GM21529 (cell line): ENCODE measurements around the gene UBE2U.

ENCODE experiments used
- ATAC-seq: cut with Tn5 transposase; IDR thresholded peaks from one replicate; pipeline ENCODE4 v1.9.1; 2021; ENCODE audit not compliant: unreplicated experiment

The UBE2U gene

GRCh38 chr1:64290420-64290819, 87.0 kb downstream of the UBE2U start:
- no peak for ATAC-seq

GRCh38 chr1:64291931-64292330, 88.5 kb downstream of the UBE2U start:
- no peak for ATAC-seq

DNA sequence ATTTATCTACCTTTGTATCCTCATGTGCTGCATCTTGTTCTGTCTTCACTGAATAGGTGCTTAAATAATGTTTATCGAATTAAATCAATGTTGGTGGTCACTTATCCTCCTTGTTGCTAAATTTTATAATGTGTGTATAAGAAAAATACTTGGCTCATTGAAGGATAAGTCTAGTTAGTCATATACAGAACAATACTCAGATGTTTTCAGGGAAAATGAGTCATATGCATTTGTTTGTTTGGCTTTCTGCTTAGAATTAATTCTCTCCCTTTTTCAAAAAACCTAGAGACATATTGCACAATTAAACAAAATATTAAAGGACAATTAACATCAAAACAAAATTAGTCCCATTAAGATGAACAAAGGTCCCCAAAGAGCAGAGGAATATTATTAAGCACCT, 89.0 kb downstream of the UBE2U start:
- no peak for ATAC-seq

- ATAC-seq: no peak
These were observed 90.4 kb downstream of the UBE2U start for GRCh38 chr1:64293820-64294219.

DNA sequence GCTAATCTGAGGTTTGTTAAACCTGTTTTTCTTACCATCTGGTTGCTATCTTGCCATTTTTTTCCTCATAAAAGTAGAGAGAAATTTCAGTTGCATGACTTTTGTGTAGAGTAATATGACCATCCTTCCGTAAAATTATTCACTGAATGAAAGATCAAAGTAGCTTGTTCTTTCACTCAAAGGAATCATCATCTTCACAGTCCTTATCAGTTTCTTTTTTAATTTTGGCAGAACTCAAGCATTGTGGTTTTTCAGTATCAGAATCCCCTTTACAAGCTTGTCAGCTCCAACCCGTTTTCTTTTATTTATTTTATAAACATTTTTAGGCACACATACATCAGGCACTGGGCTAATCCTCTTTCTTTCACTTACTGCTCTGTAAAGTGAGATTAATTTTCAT, 91.7 kb downstream of the UBE2U start:
- ATAC-seq: no peak

DNA sequence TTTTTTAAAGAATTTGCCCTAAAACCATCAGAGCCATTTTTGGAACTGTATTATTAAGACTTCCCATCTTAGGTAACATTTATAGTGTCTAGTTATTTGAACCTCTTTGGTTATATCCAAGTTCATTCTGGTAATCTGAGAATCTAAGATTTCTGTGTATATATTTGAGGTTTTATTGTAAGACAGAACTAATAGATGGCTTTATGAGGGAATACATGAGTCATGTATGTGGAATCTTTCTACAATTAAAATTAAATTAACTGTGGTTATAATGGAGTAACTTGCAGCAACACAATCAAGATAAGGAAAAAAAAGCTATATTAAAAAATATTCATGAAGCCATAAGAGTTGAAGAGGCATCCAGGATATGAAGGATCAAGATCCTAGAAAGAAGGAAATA, 92.1 kb downstream of the UBE2U start:
- no peak for ATAC-seq

DNA sequence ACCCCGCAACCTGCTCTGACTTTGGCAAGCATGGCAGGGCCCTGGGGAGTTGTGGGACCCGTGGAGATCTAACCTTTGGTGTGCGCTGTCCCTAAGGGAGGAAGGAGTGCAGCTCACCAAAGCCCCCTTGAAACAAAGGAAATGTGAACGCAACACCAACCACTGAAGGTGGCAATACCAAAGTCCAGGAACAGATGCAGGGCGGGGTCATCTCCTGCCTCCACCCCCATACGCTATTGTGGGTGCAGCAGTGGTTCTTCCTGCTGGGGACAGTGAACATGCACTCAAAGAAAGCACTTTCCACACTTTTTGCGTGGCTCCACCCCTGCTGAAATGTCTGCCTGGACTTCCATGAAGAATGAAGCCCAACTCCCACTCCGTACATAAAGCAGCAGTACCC, 93.0 kb downstream of the UBE2U start:
- no peak for ATAC-seq

DNA sequence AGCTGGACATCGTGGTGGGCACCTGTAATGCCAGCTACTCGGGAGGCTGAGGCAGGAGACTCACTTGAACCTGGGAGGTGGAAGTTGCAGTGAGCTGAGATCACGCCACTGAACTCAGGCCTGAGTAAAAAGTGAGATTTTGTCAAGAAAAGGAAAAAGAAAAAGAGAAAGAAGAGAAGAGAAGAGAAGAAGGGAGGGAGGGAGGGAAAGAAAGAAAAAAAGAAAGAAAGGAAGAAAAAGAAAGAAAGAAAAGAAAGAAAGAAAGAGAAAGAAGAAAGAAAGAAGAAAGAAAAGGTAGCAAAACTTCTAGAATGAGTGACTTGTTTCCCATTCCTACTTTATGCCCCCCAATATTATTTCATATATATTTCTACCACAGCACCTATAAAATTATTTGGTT, 98.8 kb downstream of the UBE2U start:
- no peak for ATAC-seq

- no peak for ATAC-seq
These were observed 99.5 kb downstream of the UBE2U start for GRCh38 chr1:64302971-64303370.

- ATAC-seq: no peak
These were observed 101.4 kb downstream of the UBE2U start for GRCh38 chr1:64304823-64305222.

DNA sequence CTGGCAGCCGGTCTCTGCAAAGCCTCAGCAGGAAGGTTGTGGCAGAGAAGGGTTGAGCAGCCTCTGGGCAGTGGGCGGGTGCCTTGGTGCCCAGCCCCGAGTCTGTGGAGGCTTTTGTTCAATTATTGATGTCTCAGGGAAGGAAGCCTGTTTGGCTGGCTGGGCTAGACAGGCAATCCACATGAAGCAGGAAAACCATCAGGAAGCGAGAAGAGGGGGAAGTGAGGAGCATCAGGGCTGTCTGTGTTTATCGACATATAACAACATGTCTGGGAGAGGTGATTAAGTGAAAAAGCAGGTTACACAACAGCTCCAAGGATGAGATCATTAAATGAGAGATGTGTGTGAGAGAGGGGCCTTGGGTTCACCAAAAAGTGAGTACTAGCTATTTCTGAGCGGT, 105.4 kb downstream of the UBE2U start:
- ATAC-seq: no peak

DNA sequence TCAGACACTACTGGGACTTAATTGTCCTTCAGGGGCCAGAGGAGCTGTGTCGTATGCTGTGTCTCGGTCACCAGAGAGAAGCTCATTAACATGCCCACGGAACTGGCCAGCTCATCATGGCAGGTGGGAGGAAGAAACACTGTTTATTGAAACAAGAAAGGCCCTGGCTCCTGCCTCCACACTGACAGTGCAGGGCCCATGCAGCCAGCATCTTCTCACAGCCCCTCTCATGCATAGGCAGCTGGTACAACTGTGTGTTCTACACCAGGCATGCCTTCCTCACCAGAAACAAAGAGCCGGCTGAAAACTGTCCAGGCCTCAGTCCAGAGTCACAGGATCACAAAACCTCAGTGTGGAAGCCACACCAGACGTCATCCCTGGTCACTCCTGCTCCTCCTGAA, 106.0 kb downstream of the UBE2U start:
- no peak for ATAC-seq

DNA sequence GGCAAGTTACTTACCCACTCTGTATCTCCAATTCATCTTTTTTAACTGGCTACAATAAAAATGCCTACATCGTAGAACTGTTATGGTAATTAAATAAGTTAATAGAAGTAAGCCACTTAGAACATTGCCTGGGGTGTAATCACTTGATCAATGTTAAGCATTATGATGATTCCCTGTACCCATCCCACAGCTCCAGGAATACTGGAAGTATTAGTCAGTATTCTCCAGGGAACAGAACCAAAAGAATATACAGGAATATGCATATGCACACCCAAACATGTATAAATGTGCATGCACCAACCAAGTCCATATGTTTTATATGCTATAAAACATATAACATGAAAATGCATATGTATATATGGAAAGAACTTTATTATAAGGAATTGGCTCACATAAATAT, 107.3 kb downstream of the UBE2U start:
- ATAC-seq: no peak

DNA sequence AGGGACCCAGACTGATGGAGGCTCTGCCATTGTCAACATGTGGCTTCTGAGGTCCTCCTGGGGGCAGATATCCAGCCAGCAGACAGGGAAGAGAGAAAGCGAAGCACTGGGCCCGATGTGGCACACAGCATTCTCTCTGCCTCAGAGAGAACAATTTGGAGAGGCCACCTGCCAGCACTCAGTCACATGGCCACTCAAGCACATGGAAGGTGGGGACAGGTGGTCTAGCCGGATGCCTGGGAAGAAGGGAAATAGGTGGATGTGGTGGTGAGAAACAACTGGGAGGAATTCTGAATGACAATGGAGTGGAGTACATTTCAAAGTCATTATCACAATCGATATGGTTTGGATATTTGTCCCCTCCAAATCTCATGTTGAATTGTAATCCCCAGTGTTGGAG, 109.0 kb downstream of the UBE2U start:
- no peak for ATAC-seq

DNA sequence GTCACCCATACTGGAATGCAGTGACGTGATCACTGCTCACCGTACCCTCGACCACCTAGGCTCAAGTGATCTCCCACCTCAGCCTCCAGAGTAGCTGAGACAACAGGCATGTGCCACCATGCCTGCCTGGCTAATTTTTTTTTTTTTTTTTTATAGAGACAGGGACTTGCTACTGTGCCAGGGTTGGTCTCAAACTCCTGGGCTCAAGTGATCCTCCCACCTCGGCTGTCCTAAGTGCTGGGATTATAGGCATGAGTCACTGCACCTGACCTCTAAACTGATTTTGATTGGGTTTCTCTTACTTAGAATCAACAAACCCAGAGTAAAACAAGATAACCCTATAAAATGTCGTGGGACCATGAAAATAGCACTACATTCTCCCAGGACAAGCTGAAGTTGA, 112.0 kb downstream of the UBE2U start:
- no peak for ATAC-seq
